PC-9 (cell line): ENCODE measurements around the gene PTPN14. TPM values are rescaled to one million over a fixed set of nuclear protein-coding genes. Genes with fewer than 3 reads are reported as not detected.

ENCODE experiments used
- BruUV-seq: library from RNA; stranded (reverse); fragments of 400-500 nt; replicated peaks from 2 replicates; lab custom pipeline; 2021; lab: Mats Ljungman, UMichigan
- CTCF ChIA-PET: fragments of 300-600 bp; sonication (Branson Sonifier 250); formaldehyde crosslinking; loops from one replicate; lab custom pipeline; 2022; ENCODE audit warnings: antibody characterized with exemption; lab: Charles Lee
- POLR2A ChIA-PET: fragments of 300-600 bp; sonication (Branson Sonifier 250); formaldehyde crosslinking; loops from one replicate; lab custom pipeline; 2022; ENCODE audit warnings: antibody characterized with exemption; ENCODE audit not compliant: unreplicated experiment; lab: Charles Lee
- DNase-seq, 2 experiments: peaks; one replicate each; pipeline versions ENCODE4 v3.0.0 to v3.0.0-alpha.2; 2015 to 2022; ENCODE audit warnings: mixed read lengths in 1 of 2
- H2AFZ ChIP-seq: fragments of 200-600 bp; sonication (generic); 2 replicates; pipeline ENCODE4 v1.8.1; 2017; ENCODE audit warnings: antibody characterized with exemption
- H3F3A ChIP-seq: fragments of 200-600 bp; sonication (generic); 2 replicates; pipeline ENCODE4 v1.8.1; 2017; ENCODE audit warnings: antibody characterized with exemption, mild to moderate bottlenecking, low read depth; ENCODE audit not compliant: insufficient read depth
- H3K27ac ChIP-seq: fragments of 200-600 bp; sonication (generic); 2 replicates; pipeline ENCODE4 v1.6.1; 2016; ENCODE audit warnings: mixed run types
- H3K27me3 ChIP-seq: fragments of 200-600 bp; sonication (generic); 2 replicates; pipeline ENCODE4 v1.6.1; 2016; ENCODE audit warnings: low read depth, mixed run types; ENCODE audit not compliant: insufficient read depth
- H3K36me3 ChIP-seq: fragments of 200-600 bp; sonication (generic); 2 replicates; pipeline ENCODE4 v1.6.1; 2016; ENCODE audit warnings: low read depth, mixed run types
- H3K4me1 ChIP-seq: fragments of 200-600 bp; sonication (generic); replicated peaks from 2 replicates; pipeline ENCODE4 v1.6.1; 2016; ENCODE audit warnings: mixed run types; ENCODE audit not compliant: insufficient read depth
- H3K4me2 ChIP-seq: fragments of 200-600 bp; sonication (generic); 2 replicates; pipeline ENCODE4 v1.6.1; 2017; ENCODE audit warnings: mixed run types
- H3K4me3 ChIP-seq: fragments of 200-600 bp; sonication (generic); 2 replicates; pipeline ENCODE4 v1.6.1; 2016; ENCODE audit warnings: mixed run types
- H3K79me2 ChIP-seq: fragments of 200-600 bp; sonication (generic); 2 replicates; pipeline ENCODE4 v1.6.1; 2017; ENCODE audit warnings: low read depth, mixed run types
- H3K9me2 ChIP-seq: fragments of 200-600 bp; sonication (generic); 2 replicates; pipeline ENCODE4 v1.8.1; 2017; ENCODE audit warnings: mild to moderate bottlenecking; ENCODE audit not compliant: insufficient read depth
- H3K9me3 ChIP-seq: fragments of 200-600 bp; sonication (generic); 2 replicates; pipeline ENCODE4 v1.8.1; 2016; ENCODE audit warnings: low read depth; ENCODE audit not compliant: insufficient read depth
- H4K20me1 ChIP-seq: fragments of 200-600 bp; sonication (generic); 2 replicates; pipeline ENCODE4 v1.8.1; 2017; ENCODE audit not compliant: insufficient read depth
- CTCF ChIP-seq: fragments of 200-600 bp; sonication (generic); conservative IDR thresholded peaks from 2 replicates; pipeline ENCODE4 v1.6.1; 2017; ENCODE audit warnings: mixed run types, antibody characterized with exemption, mild to moderate bottlenecking, moderate library complexity
- EZH2 ChIP-seq: fragments of 200-600 bp; sonication (generic); IDR thresholded peaks from 2 replicates; pipeline ENCODE4 v1.8.0; 2017; ENCODE audit warnings: antibody characterized with exemption, low read depth
- intact Hi-C: fragments of 100-400 bp; cut with micrococcal nuclease; formaldehyde crosslinking; loops from one replicate; pipeline ENCODE4 v1.10.0; 2022; ENCODE audit not compliant: unreplicated experiment
- total RNA-seq: library from RNA; stranded (reverse); gene quantifications from 2 replicates; pipeline ENCODE4 v1.2.3, GENCODE V29; 2021

The PTPN14 gene
- total RNA-seq, 1 experiment from 2014 or later, result 78.9 TPM

- H3K4me1 ChIP-seq, result no peaks in the 10 kb centered on the region
- no peaks in the 10 kb centered on the region for H3K9me2 ChIP-seq
- no peak for DNase-seq
- H3K27ac ChIP-seq, result no peak overlapping the region
- H2AFZ ChIP-seq, result no peak overlapping the region
- H3K36me3 ChIP-seq, result no peaks in the 10 kb centered on the region
- no peak overlapping the region for H3K4me3 ChIP-seq
- no peaks in the 10 kb centered on the region for H3K79me2 ChIP-seq
- intact Hi-C loops, result no loop called here
- no peak overlapping the region for H3K4me2 ChIP-seq
- no TSS peak for BruUV-seq
- no peak for TF ChIP-seq CTCF
- TF ChIP-seq EZH2, result no peak
- no peaks in the 10 kb centered on the region for H3K9me3 ChIP-seq
- H4K20me1 ChIP-seq, result no peaks in the 10 kb centered on the region
- H3F3A ChIP-seq, result no peaks in the 10 kb centered on the region
- CTCF ChIA-PET, result no interaction called here
- POLR2A ChIA-PET, result no interaction called here
- no peaks in the 10 kb centered on the region for H3K27me3 ChIP-seq
Observed at GRCh38 chr1:214364786-214365295, 186.6 kb downstream of the PTPN14 start.

- Histone ChIP-seq H4K20me1 (no peaks in the 10 kb centered on the region), H3K4me2 (no peak overlapping the region), H3K27me3 (no peaks in the 10 kb centered on the region), H3K9me2 (no peaks in the 10 kb centered on the region), H3K4me3 (no peak overlapping the region), H3K27ac (no peak overlapping the region), H2AFZ (no peak overlapping the region), H3F3A (no peaks in the 10 kb centered on the region), H3K36me3 (no peaks in the 10 kb centered on the region), H3K9me3 (no peaks in the 10 kb centered on the region), H3K4me1 (no peaks in the 10 kb centered on the region), H3K79me2 (no peaks in the 10 kb centered on the region)
- POLR2A ChIA-PET, result no interaction called here
- DNase-seq, result no peak
- intact Hi-C loops, result no loop called here
- CTCF ChIA-PET, result no interaction called here
- no TSS peak for BruUV-seq
- TF ChIP-seq CTCF (no peak), EZH2 (no peak)
Observed at GRCh38 chr1:214364386-214364785, 187.0 kb downstream of the PTPN14 start.

- H3K79me2 ChIP-seq, result no peaks in the 10 kb centered on the region
Observed at GRCh38 chr1:214363386-214363785, 188.0 kb downstream of the PTPN14 start.

More at GRCh38 chr1:214363386-214363785, 188.0 kb downstream of the PTPN14 start:
- BruUV-seq, result no TSS peak
- Histone ChIP-seq H3K4me2 (no peak overlapping the region), H3K27me3 (no peaks in the 10 kb centered on the region), H4K20me1 (no peaks in the 10 kb centered on the region), H3K9me2 (no peaks in the 10 kb centered on the region), H3K27ac (no peak overlapping the region), H3K4me1 (no peaks in the 10 kb centered on the region), H2AFZ (no peak overlapping the region), H3K9me3 (no peaks in the 10 kb centered on the region), H3K36me3 (no peaks in the 10 kb centered on the region), H3F3A (no peaks in the 10 kb centered on the region), H3K4me3 (no peak overlapping the region)
- ChIA-PET POLR2A (interaction anchor here (0.6 kb wide), 1 partner anchor 18 kb away, joined by 3 read pairs; no protein-coding TSS in a partner anchor), CTCF (no interaction called here)
- no peak for DNase-seq
- TF ChIP-seq CTCF (no peak), EZH2 (no peak)
- intact Hi-C loops, result no loop called here
